MM.1S (cell line): ENCODE data around the gene ACTL10.

Experiments
- DNase-seq: peaks from one replicate; pipeline ENCODE4 v3.0.0-alpha.2; 2015
- H2AFZ ChIP-seq: fragments of 300-600 bp; sonication (generic); 2 replicates; pipeline ENCODE4 v1.6.0; 2016; ENCODE audit warnings: antibody characterized with exemption, low read length
- H3F3A ChIP-seq: fragments of 300-600 bp; sonication (generic); 2 replicates; pipeline ENCODE4 v1.6.1; 2016; ENCODE audit warnings: mild to moderate bottlenecking, antibody characterized with exemption, low read length, moderate library complexity, mixed read lengths; ENCODE audit not compliant: insufficient read depth
- H3K27ac ChIP-seq: fragments of 300-600 bp; sonication (generic); 2 replicates; pipeline ENCODE4 v1.5.1; 2016; ENCODE audit warnings: mild to moderate bottlenecking, low read length
- H3K27me3 ChIP-seq: fragments of 300-600 bp; sonication (generic); replicated peaks from 2 replicates; pipeline ENCODE4 v1.6.0; 2016; ENCODE audit warnings: low read length; ENCODE audit not compliant: insufficient read depth
- H3K36me3 ChIP-seq: fragments of 300-600 bp; sonication (generic); replicated peaks from 2 replicates; pipeline ENCODE4 v1.6.1; 2016; ENCODE audit warnings: mild to moderate bottlenecking, low read length, mixed read lengths; ENCODE audit not compliant: insufficient read depth
- H3K4me1 ChIP-seq: fragments of 300-600 bp; sonication (generic); 2 replicates; pipeline ENCODE4 v1.6.1; 2016; ENCODE audit warnings: low read length, mixed read lengths
- H3K4me2 ChIP-seq: fragments of 300-600 bp; sonication (generic); 2 replicates; pipeline ENCODE4 v1.6.0; 2016; ENCODE audit warnings: low read depth, low read length
- H3K4me3 ChIP-seq: fragments of 300-600 bp; sonication (generic); 2 replicates; pipeline ENCODE4 v1.5.1; 2016; ENCODE audit warnings: low read length, mixed read lengths
- H3K79me2 ChIP-seq: fragments of 300-600 bp; sonication (generic); 2 replicates; pipeline ENCODE4 v1.6.1; 2016; ENCODE audit warnings: mixed run types, low read length, mixed read lengths
- H3K9ac ChIP-seq: fragments of 300-600 bp; sonication (generic); 2 replicates; pipeline ENCODE4 v1.6.1; 2016; ENCODE audit warnings: low read length, mixed read lengths
- H3K9me2 ChIP-seq: fragments of 300-600 bp; sonication (generic); replicated peaks from 2 replicates; pipeline ENCODE4 v1.6.1; 2016; ENCODE audit warnings: mild to moderate bottlenecking, low read length, mixed read lengths; ENCODE audit not compliant: insufficient read depth
- H3K9me3 ChIP-seq: fragments of 300-600 bp; sonication (generic); replicated peaks from 2 replicates; pipeline ENCODE4 v1.6.1; 2016; ENCODE audit warnings: mild to moderate bottlenecking, low read length, mixed read lengths; ENCODE audit not compliant: insufficient read depth
- H4K20me1 ChIP-seq: fragments of 300-600 bp; sonication (generic); 2 replicates; pipeline ENCODE4 v1.6.1; 2016; ENCODE audit warnings: mild to moderate bottlenecking, low read length, moderate library complexity, mixed read lengths; ENCODE audit not compliant: insufficient read depth
- CTCF ChIP-seq: fragments of 300-600 bp; sonication (generic); IDR thresholded peaks from 2 replicates; pipeline ENCODE4 v1.5.1; 2016; ENCODE audit warnings: antibody characterized with exemption, low read length, mixed read lengths
- EZH2 ChIP-seq: fragments of 300-600 bp; sonication (generic); optimal IDR thresholded peaks from 2 replicates; pipeline ENCODE3; 2017; ENCODE audit warnings: low read depth, mild to moderate bottlenecking, antibody characterized with exemption, low read length, mixed read lengths
- EZH2phosphoT487 ChIP-seq: fragments of 300-600 bp; sonication (generic); IDR thresholded peaks from 2 replicates; pipeline ENCODE4 v1.6.1; 2018; ENCODE audit warnings: antibody characterized with exemption, low read length

The ACTL10 gene

GRCh38 chr20:33653218-33653899 is 13.4 kb upstream of the ACTL10 start:
- TF ChIP-seq EZH2: no peak
- peak; percentile 74 for TF ChIP-seq CTCF
- Histone ChIP-seq H3K4me1 (peaks cover 11% of the 10 kb centered on the region), H3K9me2 (no peaks in the 10 kb centered on the region), H3K9me3 (no peaks in the 10 kb centered on the region), H3K27me3 (no peaks in the 10 kb centered on the region), H3K79me2 (no peaks in the 10 kb centered on the region), H3F3A (peaks cover 7% of the 10 kb centered on the region; the same call in 1 of the 2 replicates), H4K20me1 (no peaks in the 10 kb centered on the region), H3K36me3 (no peaks in the 10 kb centered on the region), H3K4me2 (no peak overlapping the region), H3K9ac (no peak overlapping the region), H3K27ac (no peak overlapping the region), H2AFZ (no peak overlapping the region), H3K4me3 (no peak overlapping the region)
- no peak for DNase-seq

DNA sequence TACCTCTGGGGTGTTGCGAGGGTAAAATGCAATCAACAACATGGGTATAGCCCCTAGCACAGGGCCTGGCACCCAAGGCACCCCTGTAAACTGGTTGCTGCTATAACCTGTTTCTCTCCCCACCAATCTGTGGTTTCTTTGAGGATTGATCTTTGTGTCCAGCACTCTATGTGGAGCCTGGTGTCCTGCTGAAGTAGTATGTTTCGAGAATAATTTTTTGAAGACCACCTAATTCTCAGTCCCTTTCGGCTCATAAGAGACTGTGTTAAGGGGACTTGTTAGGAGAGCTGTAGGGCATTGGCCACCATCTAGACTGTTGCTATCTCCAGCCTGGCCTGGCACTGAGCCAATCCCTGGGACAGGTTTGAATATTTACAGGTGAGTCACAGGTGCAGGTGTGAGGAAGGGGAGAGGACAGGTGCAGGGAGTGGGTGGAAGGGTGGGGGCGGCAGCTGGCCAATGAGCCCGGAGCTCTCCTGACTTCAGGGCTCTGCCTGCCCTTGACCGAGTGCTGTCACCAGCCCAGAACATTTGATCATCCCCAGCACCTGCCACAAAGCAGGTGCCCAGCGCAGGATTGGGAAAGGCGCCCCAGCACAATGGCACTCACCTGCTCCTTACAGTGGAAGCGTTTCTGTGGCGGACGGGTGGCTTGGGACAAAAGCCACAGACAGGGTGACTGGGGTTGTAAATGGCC is 12.7 kb upstream of the ACTL10 start:
- H3K27ac ChIP-seq: no peak overlapping the region
- H3K4me1 ChIP-seq: peaks cover 4% of the 10 kb centered on the region; the same call in 1 of the 2 replicates
- no peak overlapping the region for H2AFZ ChIP-seq
- no peaks in the 10 kb centered on the region for H3K36me3 ChIP-seq
- H3F3A ChIP-seq: peaks cover under 1% of the 10 kb centered on the region; the same call in 1 of the 2 replicates
- no peaks in the 10 kb centered on the region for H3K27me3 ChIP-seq
- no peak overlapping the region for H3K9ac ChIP-seq
- DNase-seq: no peak
- no peaks in the 10 kb centered on the region for H3K9me2 ChIP-seq
- no peaks in the 10 kb centered on the region for H3K9me3 ChIP-seq
- no peak for TF ChIP-seq EZH2phosphoT487
- no peak for TF ChIP-seq CTCF
- no peak for TF ChIP-seq EZH2
- no peaks in the 10 kb centered on the region for H3K79me2 ChIP-seq
- H4K20me1 ChIP-seq: no peaks in the 10 kb centered on the region
- no peak overlapping the region for H3K4me3 ChIP-seq
- H3K4me2 ChIP-seq: no peak overlapping the region

- Histone ChIP-seq H3K4me3 (no peak overlapping the region), H3K36me3 (no peaks in the 10 kb centered on the region), H3K9me3 (no peaks in the 10 kb centered on the region), H3K4me2 (no peak overlapping the region), H3F3A (no peaks in the 10 kb centered on the region; the same call in 1 of the 2 replicates), H3K27ac (no peak overlapping the region), H3K9ac (no peak overlapping the region), H3K4me1 (peaks cover 3% of the 10 kb centered on the region; the same call in 1 of the 2 replicates), H3K9me2 (no peaks in the 10 kb centered on the region), H4K20me1 (no peaks in the 10 kb centered on the region), H2AFZ (no peak overlapping the region), H3K79me2 (no peaks in the 10 kb centered on the region), H3K27me3 (no peaks in the 10 kb centered on the region)
- TF ChIP-seq CTCF (no peak), EZH2 (no peak), EZH2phosphoT487 (no peak)
- no peak for DNase-seq
These were observed 12.0 kb upstream of the ACTL10 start for GRCh38 chr20:33654680-33655161.
